ENCODE results near the gene RAP2A.

DNA sequence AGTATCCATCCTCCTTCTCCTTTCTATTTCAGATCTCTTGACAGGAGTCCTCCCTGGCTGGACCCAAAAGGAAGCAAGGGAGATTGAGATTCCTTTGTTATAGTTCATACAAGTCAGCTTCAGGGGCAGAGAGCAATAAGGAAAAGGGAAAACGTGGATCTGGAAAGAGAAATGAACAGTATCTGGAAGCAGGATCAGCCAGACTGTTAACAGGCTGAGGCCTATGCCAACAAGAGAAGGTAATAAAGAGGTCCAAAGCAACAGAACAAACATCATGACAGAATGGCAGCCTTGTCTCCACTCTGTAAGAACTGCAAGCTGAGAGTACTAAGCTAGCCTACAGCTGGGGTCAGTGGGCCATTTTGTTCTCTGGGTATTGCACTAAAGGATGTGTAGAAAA lies 64.5 kb downstream of the RAP2A start:
- TF ChIP-seq FOXK2 (IDR thresholded peaks at IDR 0.05) (no peak), NFRKB (IDR thresholded peaks at IDR 0.05) (no peak), SUZ12 (IDR thresholded peaks at IDR 0.05) (no peak), L3MBTL2 (conservative IDR thresholded peaks at IDR 0.05) (no peak), SP1 (IDR thresholded peaks at IDR 0.05) (no peak), FOXM1 (IDR thresholded peaks at IDR 0.05; ENCODE audit: borderline replicate concordance) (no peak), HDGF (IDR thresholded peaks at IDR 0.05; ENCODE audit: borderline replicate concordance) (no peak), FOXA1 (IDR thresholded peaks at IDR 0.05) (no peak), ZNF384 (IDR thresholded peaks at IDR 0.05) (no peak), BHLHE40 (IDR thresholded peaks at IDR 0.05; ENCODE audit: borderline replicate concordance) (no peak), ARNT (IDR thresholded peaks at IDR 0.05) (no peak)
